ENCODE data around the gene SEC23A. TPM values are rescaled to one million over a fixed set of nuclear protein-coding genes. Genes with fewer than 3 reads are reported as not detected.

SEC23A gene
- total and polyA plus RNA-seq, 2 of the 13 experiments (the other 11 are each of a cell fraction or from before 2014, with no cell fraction given): 403 to 887 TPM

DNA sequence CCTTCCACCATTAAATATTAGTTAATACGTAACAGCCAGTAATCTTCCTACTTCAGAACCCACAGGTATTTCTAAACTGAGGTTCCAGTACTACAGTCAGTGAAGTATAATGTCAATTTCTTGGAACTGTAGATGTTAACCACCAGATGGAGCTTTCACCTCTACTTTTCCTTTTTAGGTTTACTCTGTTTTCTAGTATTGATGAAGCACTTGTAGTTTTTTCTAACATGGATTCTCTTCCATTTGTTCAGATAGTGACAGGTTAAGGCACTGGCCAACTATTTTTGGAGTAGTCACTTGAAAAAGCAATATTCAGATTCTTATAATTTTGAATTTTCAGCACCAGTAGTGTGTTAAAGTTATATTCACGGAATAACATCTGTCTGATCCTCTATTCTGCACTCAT lies 4.6 kb upstream of the SEC23A start (continued):
- TF ChIP-seq SOX5 (CRISPR knock-in tag; IDR thresholded peaks at IDR 0.05; ENCODE audit: borderline replicate concordance) (0 out of 2 replicates have a peak, but pooled peaks have one; percentile 8), ZKSCAN1 (IDR thresholded peaks at IDR 0.05; ENCODE audit: low read length) (no peak), ONECUT2 (CRISPR knock-in tag; IDR thresholded peaks at IDR 0.05) (no peak), NONO (IDR thresholded peaks at IDR 0.05) (no peak), NONO (CRISPR knock-in tag; conservative IDR thresholded peaks at IDR 0.05) (0 out of 2 replicates have a peak, but pooled peaks have one; percentile 31), TOE1 (CRISPR knock-in tag; IDR thresholded peaks at IDR 0.05) (no peak), HOXA5 (CRISPR knock-in tag; IDR thresholded peaks at IDR 0.05) (0 out of 2 replicates have a peak, but pooled peaks have one; percentile 2), ZIK1 (CRISPR knock-in tag; IDR thresholded peaks at IDR 0.05; ENCODE audit: borderline replicate concordance, low read depth) (no peak), SRF (IDR thresholded peaks at IDR 0.05; ENCODE audit: low read depth, low read length) (peak; percentile 81), GATAD2A (CRISPR knock-in tag; IDR thresholded peaks at IDR 0.05) (peak; percentile 44; the same call in 1 of the 2 replicates), SRSF9 (IDR thresholded peaks at IDR 0.05; ENCODE audit: borderline replicate concordance, insufficient read depth, low read depth, low read length, poor library complexity, severe bottlenecking) (no peak), NR3C1 (CRISPR knock-in tag; IDR thresholded peaks at IDR 0.05) (no peak), PCBP1 (IDR thresholded peaks at IDR 0.05; ENCODE audit: borderline replicate concordance, low read depth, low read length) (no peak), BCL6 (CRISPR knock-in tag; IDR thresholded peaks at IDR 0.05) (peak; percentile 24; the same call in 1 of the 2 replicates), ZNF24 (IDR thresholded peaks at IDR 0.05) (0 out of 2 replicates have a peak, but pooled peaks have one; percentile 28), REPIN1 (CRISPR knock-in tag; IDR thresholded peaks at IDR 0.05; ENCODE audit: borderline replicate concordance, low read depth) (no peak; the same call in 1 of the 2 replicates), ZNF180 (CRISPR knock-in tag; IDR thresholded peaks at IDR 0.05; ENCODE audit: borderline replicate concordance, low read depth) (no peak), MIXL1 (CRISPR knock-in tag; IDR thresholded peaks at IDR 0.05) (peak; percentile 86)
- TF ChIP-seq, protein P1, sequence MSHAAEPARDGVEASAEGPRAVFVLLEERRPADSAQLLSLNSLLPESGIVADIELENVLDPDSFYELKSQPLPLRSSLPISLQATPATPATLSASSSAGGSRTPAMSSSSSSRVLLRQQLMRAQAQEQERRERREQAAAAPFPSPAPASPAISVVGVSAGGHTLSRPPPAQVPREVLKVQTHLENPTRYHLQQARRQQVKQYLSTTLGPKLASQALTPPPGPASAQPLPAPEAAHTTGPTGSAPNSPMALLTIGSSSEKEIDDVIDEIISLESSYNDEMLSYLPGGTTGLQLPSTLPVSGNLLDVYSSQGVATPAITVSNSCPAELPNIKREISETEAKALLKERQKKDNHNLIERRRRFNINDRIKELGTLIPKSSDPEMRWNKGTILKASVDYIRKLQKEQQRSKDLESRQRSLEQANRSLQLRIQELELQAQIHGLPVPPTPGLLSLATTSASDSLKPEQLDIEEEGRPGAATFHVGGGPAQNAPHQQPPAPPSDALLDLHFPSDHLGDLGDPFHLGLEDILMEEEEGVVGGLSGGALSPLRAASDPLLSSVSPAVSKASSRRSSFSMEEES (CRISPR knock-in tag; IDR thresholded peaks at IDR 0.05): peak; percentile 49; the same call in 1 of the 2 replicates
- TF ChIP-seq, protein P2, sequence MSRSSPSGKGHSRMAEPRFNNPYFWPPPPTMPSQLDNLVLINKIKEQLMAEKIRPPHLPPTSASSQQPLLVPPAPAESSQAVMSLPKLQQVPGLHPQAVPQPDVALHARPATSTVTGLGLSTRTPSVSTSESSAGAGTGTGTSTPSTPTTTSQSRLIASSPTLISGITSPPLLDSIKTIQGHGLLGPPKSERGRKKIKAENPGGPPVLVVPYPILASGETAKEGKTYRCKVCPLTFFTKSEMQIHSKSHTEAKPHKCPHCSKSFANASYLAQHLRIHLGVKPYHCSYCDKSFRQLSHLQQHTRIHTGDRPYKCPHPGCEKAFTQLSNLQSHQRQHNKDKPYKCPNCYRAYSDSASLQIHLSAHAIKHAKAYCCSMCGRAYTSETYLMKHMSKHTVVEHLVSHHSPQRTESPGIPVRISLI (CRISPR knock-in tag; IDR thresholded peaks at IDR 0.05; ENCODE audit: borderline replicate concordance): peak; percentile 70; the same call in 1 of the 2 replicates
- TF ChIP-seq, protein P3, sequence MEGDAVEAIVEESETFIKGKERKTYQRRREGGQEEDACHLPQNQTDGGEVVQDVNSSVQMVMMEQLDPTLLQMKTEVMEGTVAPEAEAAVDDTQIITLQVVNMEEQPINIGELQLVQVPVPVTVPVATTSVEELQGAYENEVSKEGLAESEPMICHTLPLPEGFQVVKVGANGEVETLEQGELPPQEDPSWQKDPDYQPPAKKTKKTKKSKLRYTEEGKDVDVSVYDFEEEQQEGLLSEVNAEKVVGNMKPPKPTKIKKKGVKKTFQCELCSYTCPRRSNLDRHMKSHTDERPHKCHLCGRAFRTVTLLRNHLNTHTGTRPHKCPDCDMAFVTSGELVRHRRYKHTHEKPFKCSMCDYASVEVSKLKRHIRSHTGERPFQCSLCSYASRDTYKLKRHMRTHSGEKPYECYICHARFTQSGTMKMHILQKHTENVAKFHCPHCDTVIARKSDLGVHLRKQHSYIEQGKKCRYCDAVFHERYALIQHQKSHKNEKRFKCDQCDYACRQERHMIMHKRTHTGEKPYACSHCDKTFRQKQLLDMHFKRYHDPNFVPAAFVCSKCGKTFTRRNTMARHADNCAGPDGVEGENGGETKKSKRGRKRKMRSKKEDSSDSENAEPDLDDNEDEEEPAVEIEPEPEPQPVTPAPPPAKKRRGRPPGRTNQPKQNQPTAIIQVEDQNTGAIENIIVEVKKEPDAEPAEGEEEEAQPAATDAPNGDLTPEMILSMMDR (CRISPR knock-in tag; IDR thresholded peaks at IDR 0.05): peak; percentile 88
- TF ChIP-seq, protein P4, sequence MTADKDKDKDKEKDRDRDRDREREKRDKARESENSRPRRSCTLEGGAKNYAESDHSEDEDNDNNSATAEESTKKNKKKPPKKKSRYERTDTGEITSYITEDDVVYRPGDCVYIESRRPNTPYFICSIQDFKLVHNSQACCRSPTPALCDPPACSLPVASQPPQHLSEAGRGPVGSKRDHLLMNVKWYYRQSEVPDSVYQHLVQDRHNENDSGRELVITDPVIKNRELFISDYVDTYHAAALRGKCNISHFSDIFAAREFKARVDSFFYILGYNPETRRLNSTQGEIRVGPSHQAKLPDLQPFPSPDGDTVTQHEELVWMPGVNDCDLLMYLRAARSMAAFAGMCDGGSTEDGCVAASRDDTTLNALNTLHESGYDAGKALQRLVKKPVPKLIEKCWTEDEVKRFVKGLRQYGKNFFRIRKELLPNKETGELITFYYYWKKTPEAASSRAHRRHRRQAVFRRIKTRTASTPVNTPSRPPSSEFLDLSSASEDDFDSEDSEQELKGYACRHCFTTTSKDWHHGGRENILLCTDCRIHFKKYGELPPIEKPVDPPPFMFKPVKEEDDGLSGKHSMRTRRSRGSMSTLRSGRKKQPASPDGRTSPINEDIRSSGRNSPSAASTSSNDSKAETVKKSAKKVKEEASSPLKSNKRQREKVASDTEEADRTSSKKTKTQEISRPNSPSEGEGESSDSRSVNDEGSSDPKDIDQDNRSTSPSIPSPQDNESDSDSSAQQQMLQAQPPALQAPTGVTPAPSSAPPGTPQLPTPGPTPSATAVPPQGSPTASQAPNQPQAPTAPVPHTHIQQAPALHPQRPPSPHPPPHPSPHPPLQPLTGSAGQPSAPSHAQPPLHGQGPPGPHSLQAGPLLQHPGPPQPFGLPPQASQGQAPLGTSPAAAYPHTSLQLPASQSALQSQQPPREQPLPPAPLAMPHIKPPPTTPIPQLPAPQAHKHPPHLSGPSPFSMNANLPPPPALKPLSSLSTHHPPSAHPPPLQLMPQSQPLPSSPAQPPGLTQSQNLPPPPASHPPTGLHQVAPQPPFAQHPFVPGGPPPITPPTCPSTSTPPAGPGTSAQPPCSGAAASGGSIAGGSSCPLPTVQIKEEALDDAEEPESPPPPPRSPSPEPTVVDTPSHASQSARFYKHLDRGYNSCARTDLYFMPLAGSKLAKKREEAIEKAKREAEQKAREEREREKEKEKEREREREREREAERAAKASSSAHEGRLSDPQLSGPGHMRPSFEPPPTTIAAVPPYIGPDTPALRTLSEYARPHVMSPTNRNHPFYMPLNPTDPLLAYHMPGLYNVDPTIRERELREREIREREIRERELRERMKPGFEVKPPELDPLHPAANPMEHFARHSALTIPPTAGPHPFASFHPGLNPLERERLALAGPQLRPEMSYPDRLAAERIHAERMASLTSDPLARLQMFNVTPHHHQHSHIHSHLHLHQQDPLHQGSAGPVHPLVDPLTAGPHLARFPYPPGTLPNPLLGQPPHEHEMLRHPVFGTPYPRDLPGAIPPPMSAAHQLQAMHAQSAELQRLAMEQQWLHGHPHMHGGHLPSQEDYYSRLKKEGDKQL (CRISPR knock-in tag; IDR thresholded peaks at IDR 0.05; ENCODE audit: low read depth): no peak
